ENCODE data around the gene TNPO2. TPM values are rescaled to one million over a fixed set of nuclear protein-coding genes. Genes with fewer than 3 reads are reported as not detected.
A peak's percentile ranks its signal among the peaks of the same experiment; 100 is the strongest.

TNPO2 gene
- total RNA-seq: 100 to 1,000 TPM in 1 of 2 donors, 10 to 100 TPM in 1; 50.1 to 123 TPM

DNA sequence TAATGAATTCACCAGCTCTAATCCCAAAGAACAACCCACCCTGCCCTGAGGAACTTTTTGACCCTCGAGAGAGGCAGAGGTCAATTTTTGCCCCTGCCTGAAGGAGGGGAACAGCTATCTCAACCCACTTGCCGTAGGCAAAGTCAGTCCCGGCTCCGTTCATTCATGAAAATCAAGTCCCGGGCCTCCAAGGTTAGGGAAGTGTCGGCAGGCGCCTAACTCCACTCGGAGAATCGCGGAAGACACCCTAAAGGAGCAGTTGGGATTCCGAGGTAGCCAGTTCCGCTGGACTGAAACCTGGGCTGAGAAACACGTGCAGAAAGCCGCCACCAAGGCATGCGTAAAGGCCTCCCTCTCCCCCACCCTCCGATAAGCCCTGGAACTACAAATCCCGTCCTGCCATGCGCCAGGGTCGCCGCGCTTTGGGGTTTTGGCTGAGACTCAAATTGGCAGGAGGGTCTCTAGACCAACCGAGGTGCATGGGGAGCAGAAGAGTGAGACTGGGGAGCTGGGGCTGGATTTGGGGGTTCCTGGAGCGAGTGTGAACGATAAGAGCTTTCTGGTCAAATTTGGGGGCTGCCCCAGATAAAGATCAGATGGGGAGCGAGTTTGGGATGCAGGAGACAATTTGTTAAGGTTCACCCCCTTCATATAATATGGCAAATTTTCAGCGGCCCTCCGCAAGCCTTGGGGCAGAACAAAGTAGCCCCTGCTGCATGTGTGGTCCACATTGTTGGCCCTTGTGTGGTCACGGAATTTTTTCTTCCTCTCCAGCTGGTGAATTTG, at the start of gene TNPO2:
TSS of gene TNPO2 (minus strand) at position 292 of the 786 bp plus-strand sequence. CDS start 2,955 bp downstream, outside the sequence.
- intact Hi-C loops (cut with DNase I): loop anchor here (10.0 kb wide), 1 partner anchor 71 kb away; the partner anchor contains the start of gene JUNB
- Histone ChIP-seq H3K4me1 (replicated peaks) (peaks cover 11% of the 10 kb centered on the region), H3K27ac (peak within 1 kb of the TSS; percentile 87 to 95), H3K9me3 (no peaks in the 10 kb centered on the region), H3K36me3 (peaks cover 0 to 1% of the 10 kb centered on the region in 2 donors), H3K4me3 (peak within 1 kb of the TSS; percentile 75 to 83), H3K27me3 (replicated peaks; ENCODE audit: insufficient read depth) (no peaks in the 10 kb centered on the region)
- WGBS: 2% methylated on average over 27 of the region's 28 CpGs
- TF ChIP-seq POLR2AphosphoS5 (IDR thresholded peaks at IDR 0.05): peak; percentile 58
- no peak for TF ChIP-seq POLR2A (IDR thresholded peaks at IDR 0.05)
- TF ChIP-seq, protein P1, sequence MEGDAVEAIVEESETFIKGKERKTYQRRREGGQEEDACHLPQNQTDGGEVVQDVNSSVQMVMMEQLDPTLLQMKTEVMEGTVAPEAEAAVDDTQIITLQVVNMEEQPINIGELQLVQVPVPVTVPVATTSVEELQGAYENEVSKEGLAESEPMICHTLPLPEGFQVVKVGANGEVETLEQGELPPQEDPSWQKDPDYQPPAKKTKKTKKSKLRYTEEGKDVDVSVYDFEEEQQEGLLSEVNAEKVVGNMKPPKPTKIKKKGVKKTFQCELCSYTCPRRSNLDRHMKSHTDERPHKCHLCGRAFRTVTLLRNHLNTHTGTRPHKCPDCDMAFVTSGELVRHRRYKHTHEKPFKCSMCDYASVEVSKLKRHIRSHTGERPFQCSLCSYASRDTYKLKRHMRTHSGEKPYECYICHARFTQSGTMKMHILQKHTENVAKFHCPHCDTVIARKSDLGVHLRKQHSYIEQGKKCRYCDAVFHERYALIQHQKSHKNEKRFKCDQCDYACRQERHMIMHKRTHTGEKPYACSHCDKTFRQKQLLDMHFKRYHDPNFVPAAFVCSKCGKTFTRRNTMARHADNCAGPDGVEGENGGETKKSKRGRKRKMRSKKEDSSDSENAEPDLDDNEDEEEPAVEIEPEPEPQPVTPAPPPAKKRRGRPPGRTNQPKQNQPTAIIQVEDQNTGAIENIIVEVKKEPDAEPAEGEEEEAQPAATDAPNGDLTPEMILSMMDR (IDR thresholded peaks at IDR 0.05): no peak
- DNase-seq (ENCODE audit: low spot score): peak; percentile 35

DNA sequence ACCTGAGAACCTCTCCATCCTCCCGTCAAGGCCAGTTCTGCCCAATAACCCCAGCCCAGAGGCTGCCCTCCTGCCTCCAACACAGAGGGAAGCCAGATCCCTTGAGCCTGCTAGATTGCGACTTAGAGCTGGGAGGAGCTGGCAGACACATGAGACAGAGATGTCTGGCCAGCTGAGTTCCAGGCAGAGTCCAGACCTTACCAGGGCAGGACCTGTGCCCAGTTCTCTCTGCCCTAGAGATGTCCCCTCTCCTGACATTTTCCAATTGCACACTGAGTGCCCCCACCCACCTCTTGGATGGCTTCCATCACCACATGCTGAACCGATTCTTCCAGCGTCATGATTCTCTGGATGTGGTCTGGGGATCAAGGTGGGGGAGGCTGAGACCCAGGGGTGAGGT, 48.6 kb upstream of the TNPO2 start:
- Histone ChIP-seq H3K36me3 (no peaks in the 10 kb centered on the region), H3K4me3 (no peak overlapping the region), H3K27me3 (replicated peaks; ENCODE audit: insufficient read depth) (no peaks in the 10 kb centered on the region), H3K27ac (no peak overlapping the region), H3K9me3 (no peaks in the 10 kb centered on the region), H3K4me1 (replicated peaks) (peaks cover 3% of the 10 kb centered on the region)
- WGBS: 75% methylated on average over 4 of the region's 4 CpGs
- TF ChIP-seq POLR2AphosphoS5 (IDR thresholded peaks at IDR 0.05) (no peak), POLR2A (IDR thresholded peaks at IDR 0.05) (no peak)
- TF ChIP-seq, protein P1 (IDR thresholded peaks at IDR 0.05): no peak
- intact Hi-C loops (cut with DNase I): loop anchor here (5.0 kb wide), 1 partner anchor 35 kb away; the partner anchor contains the start of gene RNASEH2A
- DNase-seq (ENCODE audit: low spot score): no peak

DNA sequence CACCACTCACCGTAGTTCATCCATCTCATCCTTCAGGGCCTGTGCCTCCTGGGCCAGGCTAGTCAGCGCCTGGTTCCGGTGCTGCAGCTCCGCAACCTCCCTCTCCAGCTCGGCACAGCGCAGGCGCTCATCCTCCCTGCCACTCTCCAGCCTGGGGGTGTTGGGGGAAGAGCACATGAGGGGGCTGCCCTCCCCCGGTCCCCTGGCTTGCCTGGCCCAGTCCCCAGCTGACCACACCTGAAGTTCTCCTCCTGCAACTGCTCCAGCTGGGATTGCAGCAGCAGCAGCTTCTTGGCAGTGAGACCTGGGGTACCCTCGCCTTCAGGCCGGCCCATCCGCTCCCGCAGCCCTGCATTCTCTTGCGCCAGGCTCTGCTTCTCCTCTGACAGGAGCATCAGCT, 47.2 kb upstream of the TNPO2 start:
- Histone ChIP-seq H3K27ac (no peak overlapping the region), H3K4me1 (replicated peaks) (peaks cover 3% of the 10 kb centered on the region), H3K9me3 (no peaks in the 10 kb centered on the region), H3K27me3 (replicated peaks; ENCODE audit: insufficient read depth) (no peaks in the 10 kb centered on the region), H3K36me3 (no peaks in the 10 kb centered on the region), H3K4me3 (no peak overlapping the region)
- WGBS: 95% methylated on average over 13 of the region's 13 CpGs
- intact Hi-C loops (cut with DNase I): loop anchor here (5.0 kb wide), 1 partner anchor 36 kb away; the partner anchor contains the start of gene RNASEH2A
- no peak for DNase-seq (ENCODE audit: low spot score)
- TF ChIP-seq POLR2AphosphoS5 (IDR thresholded peaks at IDR 0.05) (no peak), POLR2A (IDR thresholded peaks at IDR 0.05) (no peak)
- TF ChIP-seq, protein P1 (IDR thresholded peaks at IDR 0.05): no peak

DNA sequence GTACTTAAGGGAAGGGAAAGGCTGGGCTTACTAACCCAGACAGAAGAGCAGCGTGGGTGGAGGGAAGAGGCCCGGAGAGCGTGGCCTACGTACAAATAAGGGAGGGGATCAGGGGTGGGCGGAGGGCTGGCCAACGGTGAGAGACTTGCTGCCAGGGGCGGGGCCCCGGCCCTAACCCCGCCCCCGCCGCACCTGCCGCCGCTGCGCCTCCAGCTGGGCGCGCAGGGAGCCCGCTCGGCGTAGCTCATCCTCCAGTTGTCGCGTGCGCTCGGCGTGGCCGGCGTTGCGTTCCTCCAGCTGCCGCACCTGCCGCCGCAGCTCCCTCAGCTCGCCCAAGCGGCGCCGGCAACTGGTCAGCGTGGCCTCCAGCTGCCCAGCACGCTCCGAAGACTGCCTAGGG, 46.0 kb upstream of the TNPO2 start:
- DNase-seq (ENCODE audit: low spot score): no peak
- no peak overlapping the region for H3K27ac ChIP-seq
- H3K36me3 ChIP-seq: peaks cover 0 to 3% of the 10 kb centered on the region in 2 donors
- WGBS: 44% methylated on average over 31 of the region's 37 CpGs
- no peak overlapping the region for H3K4me3 ChIP-seq
- H3K4me1 ChIP-seq (replicated peaks): peaks cover 2% of the 10 kb centered on the region
- intact Hi-C loops (cut with DNase I): loop anchor here (5.0 kb wide), 1 partner anchor 38 kb away; the partner anchor contains the start of gene RNASEH2A
- TF ChIP-seq, protein P1 (IDR thresholded peaks at IDR 0.05): no peak
- no peak for TF ChIP-seq POLR2A (IDR thresholded peaks at IDR 0.05)
- no peak for TF ChIP-seq POLR2AphosphoS5 (IDR thresholded peaks at IDR 0.05)
- no peaks in the 10 kb centered on the region for H3K27me3 ChIP-seq (replicated peaks; ENCODE audit: insufficient read depth)
- no peaks in the 10 kb centered on the region for H3K9me3 ChIP-seq
